Activated CD4-positive, alpha-beta T cell treated with anti-CD3 and anti-CD28 coated beads, Interleukin-2, amount 50 U/mL, for 4 hours (primary cell): ENCODE measurements around the gene MRGPRE.

Experiments used
- DNase-seq, 2 experiments: peaks; one replicate each; pipeline ENCODE4 v3.0.0-alpha.2; 2020

MRGPRE gene

GRCh38 chr11:3226846-3227567 lies 5.2 kb downstream of the MRGPRE start:
- DNase-seq, result no peak

- DNase-seq, result no peak
Measured at GRCh38 chr11:3225826-3226750, 6.1 kb downstream of the MRGPRE start.

- no peak for DNase-seq
Measured at GRCh38 chr11:3225159-3225758, 7.0 kb downstream of the MRGPRE start.

DNA sequence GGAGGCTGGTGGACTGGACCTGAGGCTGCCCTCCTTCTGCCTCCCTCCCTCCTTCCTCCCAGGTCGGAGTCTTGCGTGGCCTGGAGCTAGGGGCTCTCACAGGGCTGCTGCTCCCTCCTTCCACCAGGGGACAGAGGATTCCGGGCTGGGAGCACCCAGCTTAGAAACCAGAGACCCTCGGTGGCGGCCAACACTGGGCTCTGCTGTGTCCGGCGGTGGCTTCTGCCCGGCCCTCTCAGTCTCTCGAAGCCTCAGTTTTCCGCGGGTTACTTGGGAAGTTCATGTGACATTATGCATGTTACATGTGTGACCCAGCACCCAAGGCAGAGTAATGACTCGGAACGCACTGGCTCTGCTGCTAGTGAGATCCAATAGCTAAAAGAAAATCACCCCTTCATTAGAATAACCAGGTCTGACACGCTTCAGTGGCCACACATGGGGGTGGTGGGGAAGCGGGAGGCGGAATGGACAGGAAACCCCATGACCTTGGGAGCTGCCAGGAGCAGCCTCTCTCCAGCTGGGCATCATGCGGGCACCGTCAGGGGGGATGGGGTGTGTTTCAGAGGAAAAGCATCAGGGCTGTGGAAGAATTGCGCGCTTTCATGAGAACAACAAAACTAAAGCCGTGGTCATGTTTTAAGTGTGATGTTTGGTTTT lies 7.7 kb downstream of the MRGPRE start:
- no peak for DNase-seq

DNA sequence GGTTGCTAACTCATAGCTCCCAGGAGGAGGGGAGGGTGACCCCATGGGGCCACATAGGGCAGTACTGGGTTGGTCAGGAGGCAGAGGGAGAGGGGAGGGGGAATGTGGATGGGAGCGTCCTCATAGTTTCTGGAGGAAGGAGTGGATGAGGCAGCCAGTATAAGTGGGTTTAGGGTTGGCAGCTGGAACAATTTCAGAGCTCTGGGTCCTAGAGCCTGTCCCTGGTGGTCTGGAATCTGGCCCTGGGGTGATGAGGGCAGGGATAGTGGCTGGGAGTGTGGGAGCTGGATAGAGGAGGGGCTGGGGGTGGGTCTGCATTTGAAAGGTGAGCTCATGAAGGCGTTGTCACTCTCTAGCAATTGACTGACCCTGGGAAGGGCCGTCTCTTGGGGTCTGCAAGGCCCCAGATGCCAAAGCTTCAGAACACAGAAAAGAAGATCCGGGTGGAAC lies 8.3 kb downstream of the MRGPRE start:
- no peak for DNase-seq

- DNase-seq, result no peak
Measured at GRCh38 chr11:3222941-3223915, 9.0 kb downstream of the MRGPRE start.

DNA sequence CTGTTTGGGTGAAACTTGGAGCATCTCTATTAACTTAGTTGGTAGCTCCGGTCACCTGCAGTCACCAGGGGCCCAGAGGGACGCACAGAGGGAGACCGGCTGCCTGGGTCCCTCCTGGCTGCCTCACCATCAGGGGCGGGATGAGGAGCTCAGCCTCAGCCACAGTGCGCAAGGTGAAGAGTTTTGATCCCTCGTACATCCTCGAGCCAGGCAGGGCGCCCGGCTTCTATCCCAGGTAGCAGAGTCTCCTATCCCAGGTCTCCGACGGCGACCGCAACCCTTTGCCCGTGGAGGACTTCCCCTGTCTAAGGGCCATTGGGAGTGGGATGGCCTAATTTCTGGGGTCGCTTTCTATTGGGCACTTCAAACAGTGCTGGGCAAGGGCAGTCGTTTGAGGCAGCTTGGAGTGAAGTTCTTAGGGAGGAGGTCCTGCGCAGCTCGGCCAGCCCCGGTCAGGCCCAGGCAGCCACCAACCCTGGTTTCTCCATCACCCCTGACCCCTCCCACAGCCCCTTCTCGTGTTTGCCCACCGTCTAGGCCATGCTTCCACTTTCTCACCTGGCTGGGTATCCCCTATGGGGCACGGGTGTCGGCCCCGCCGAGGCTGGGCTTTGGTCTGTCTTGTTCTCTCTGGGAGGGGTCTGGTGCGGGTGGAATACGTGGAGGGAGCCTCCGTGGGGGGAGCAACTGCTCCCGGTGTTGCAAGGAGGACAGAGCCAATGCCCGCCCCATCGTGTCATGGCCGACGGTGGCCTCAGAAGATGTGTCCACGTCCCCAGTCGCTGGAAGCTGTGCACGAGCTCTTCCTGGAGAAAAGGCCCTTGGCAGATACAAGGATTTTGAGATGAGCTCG lies 10.0 kb downstream of the MRGPRE start:
- no peak for DNase-seq

DNA sequence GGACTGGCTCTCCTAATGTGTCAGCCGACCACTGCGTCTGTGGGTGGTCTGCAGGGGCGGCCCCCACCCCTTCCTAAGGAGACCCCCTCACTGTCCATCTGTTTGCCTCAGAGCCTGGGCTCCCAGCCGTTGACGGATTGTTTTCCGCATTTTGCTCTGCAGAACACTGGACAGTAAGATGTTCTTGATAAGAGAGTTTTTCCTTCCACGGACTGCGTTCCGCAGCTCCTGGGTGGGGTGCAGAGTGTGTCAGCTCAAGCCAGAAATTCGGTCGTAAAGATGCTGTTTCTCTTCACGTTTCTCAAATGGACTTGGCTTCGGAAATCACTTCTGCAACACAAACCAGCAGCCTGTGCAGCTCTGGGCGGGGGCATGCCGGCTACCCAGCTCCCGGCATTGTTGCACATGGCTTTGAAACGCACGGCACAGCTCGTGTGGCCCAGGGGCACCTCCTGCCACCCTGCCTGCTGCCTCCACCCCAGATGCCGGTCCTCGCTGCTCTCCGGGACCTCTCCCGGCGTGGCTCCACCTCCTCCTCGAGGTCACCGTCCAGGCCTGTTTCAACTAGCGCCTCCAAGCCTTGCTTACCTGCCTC lies 10.7 kb downstream of the MRGPRE start:
- no peak for DNase-seq

- DNase-seq, result no peak
Measured at GRCh38 chr11:3220521-3221407, 11.5 kb downstream of the MRGPRE start.

DNA sequence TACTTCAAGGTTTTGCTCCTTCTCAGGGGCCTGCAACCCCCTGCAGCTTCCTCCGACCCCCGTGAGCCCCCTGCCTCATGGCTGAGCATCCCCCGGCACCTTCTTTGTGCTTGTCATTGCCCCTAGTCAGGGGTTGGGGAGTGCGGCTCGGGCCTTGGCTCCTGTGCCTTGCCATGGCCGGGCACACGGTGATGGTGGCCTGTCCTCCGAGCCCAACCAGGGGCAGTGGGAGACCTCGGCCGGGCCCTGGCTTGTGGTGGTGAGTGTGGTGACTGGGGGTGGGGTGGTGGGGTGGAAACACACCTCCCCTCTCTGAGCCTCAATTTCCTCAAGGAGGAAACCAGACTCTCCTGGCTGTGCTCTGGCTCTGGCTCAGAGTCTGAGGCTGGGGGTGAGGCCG lies 12.1 kb downstream of the MRGPRE start:
- DNase-seq, result no peak

DNA sequence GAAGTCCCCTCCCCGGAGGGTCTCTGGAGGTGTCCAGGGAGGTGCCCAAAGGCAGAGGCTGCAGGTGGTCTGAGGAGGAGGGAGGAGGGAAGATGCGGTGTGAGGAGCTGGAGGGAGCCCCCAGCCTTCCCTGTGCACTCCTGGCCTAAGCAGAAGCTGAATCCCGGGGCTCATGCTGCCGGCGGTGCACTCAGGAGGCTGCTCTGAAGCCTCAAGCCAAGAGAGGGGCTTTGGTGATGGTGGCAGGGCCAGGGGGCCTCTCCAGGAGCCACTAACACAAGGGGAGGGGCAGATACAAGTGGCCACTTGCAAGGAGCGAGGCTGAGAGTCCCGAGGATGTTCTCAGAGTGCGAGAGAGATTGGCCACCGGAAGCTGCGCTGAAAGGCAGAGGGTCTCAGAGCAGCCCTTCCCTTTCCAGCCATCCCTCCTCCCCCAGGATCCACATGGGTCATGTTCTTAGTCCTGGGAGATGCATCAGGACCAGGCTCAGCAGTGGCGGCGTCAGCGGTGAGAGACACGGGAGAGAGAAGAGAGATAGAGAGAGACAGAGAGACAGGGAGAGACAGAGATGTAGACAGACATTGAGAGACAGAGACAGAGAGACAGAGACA lies 12.8 kb downstream of the MRGPRE start:
- DNase-seq, result no peak

GRCh38 chr11:3218483-3219280 lies 13.5 kb downstream of the MRGPRE start, which contains the start of gene MRGPRG:
TSS of gene MRGPRG (minus strand) at chr11:3218813. CDS start at chr11:3218813, 0 bp downstream.
- no peak for DNase-seq

- DNase-seq, result no peak
Measured at GRCh38 chr11:3217818-3218482, 14.3 kb downstream of the MRGPRE start.

DNA sequence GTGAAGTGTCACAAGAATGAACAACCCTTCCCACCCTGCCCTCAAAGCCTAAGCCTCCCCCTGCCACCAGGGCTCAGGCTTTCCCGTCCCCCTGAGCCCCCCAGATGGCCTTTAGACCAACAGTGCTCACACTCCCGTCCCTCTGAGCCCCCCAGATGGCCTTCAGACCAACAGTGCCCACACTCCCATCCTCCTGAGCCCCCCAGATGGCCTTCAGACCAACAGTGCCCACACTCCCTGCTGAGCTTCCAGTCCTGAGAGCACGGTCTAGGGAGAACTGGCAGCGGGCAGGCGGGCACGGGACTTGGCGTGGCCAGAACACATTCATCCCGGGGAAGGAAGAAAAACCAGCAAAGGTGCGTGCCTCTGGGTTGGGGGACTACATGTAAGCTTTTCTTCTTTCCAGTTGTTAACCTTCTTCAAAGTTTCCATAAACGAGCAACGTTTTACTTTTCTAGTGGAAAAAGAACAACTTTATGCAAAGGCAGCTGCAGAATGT lies 16.1 kb downstream of the MRGPRE start:
- DNase-seq, result no peak

DNA sequence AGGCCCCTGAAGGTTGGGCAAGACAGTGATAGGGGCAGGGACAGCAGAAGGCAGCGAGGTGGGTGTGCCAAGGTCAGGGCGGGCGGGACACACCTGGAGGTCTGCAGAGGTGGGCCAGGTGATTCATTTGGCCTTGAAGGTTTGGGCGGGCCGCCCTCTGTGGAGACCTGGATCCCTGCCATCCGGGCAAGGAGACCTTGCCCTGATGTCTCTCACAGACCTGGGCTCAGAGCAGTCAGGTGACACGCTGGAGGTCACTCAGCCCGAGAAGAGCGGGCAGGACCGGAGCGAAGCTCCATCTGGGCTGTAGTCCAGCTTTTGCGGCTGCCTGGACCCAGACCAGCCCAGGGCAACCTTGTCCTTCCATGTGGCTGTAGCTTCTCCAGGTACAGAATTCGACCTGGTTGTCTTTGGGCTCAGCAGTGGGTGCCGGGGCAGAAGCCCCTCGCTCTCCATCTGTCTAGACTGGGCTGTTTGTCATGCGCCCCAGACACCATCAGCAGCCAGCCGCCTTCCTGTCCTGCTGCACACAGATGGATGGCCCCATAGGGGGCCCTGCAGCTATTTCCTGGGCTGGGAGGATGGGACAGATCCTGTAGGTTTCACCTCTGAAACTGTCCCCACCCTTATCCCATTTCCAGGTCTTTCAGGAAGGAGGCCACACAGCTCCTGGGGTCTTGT lies 16.7 kb downstream of the MRGPRE start:
- no peak for DNase-seq

- no peak for DNase-seq
Measured at GRCh38 chr11:3214420-3214699, 17.9 kb downstream of the MRGPRE start.
